HEK293 (cell line): ENCODE results near the gene TIPRL.

Experiments
- KLF1 ChIP-seq: fragments of 450-650 bp; formaldehyde crosslinking; IDR thresholded peaks from 2 replicates; pipeline ENCODE4 v1.5.1; 2016; ENCODE audit warnings: missing biosample characterization, missing genetic modification characterization
- KLF16 ChIP-seq: fragments of 450-650 bp; formaldehyde crosslinking; IDR thresholded peaks from 2 replicates; pipeline ENCODE4 v1.5.1; 2017; ENCODE audit warnings: missing biosample characterization, missing genetic modification characterization
- MYNN ChIP-seq: fragments of 450-650 bp; formaldehyde crosslinking; IDR thresholded peaks from 2 replicates; pipeline ENCODE4 v1.5.1; 2016; ENCODE audit warnings: missing biosample characterization, missing genetic modification characterization, borderline replicate concordance
- SP3 ChIP-seq: fragments of 450-650 bp; formaldehyde crosslinking; IDR thresholded peaks from 2 replicates; pipeline ENCODE4 v1.5.1; 2016; ENCODE audit warnings: missing biosample characterization, missing genetic modification characterization
- YY2 ChIP-seq: fragments of 450-650 bp; formaldehyde crosslinking; IDR thresholded peaks from 2 replicates; pipeline ENCODE4 v1.5.1; 2016; ENCODE audit warnings: missing biosample characterization, missing genetic modification characterization
- ZNF133 ChIP-seq: fragments of 450-650 bp; formaldehyde crosslinking; IDR thresholded peaks from 2 replicates; pipeline ENCODE4 v1.5.1; 2016; ENCODE audit warnings: missing biosample characterization, missing genetic modification characterization
- ZNF157 ChIP-seq: fragments of 450-650 bp; formaldehyde crosslinking; IDR thresholded peaks from 2 replicates; pipeline ENCODE4 v1.5.1; 2016; ENCODE audit warnings: missing biosample characterization, missing genetic modification characterization
- ZNF274 ChIP-seq, 2 experiments: fragments of 200-500 bp in 1 of 2; fragments of 450-650 bp in 1 of 2; sonication (Bioruptor generic) in 1 of 2; formaldehyde crosslinking in 1 of 2; IDR thresholded peaks; 2 replicates each; pipeline versions ENCODE4 v1.5.1 to v1.6.1; 2014 to 2016; ENCODE audit warnings: borderline replicate concordance in 1 of 2, inconsistent platforms in 1 of 2, low read length in 1 of 2, missing biosample characterization in 1 of 2, missing genetic modification characterization in 1 of 2
- ZNF585B ChIP-seq: fragments of 450-650 bp; formaldehyde crosslinking; IDR thresholded peaks from 2 replicates; pipeline ENCODE4 v1.5.1; 2016; ENCODE audit warnings: missing biosample characterization, missing genetic modification characterization
- ZNF629 ChIP-seq: fragments of 450-650 bp; formaldehyde crosslinking; IDR thresholded peaks from 2 replicates; pipeline ENCODE4 v1.5.1; 2017; ENCODE audit warnings: missing biosample characterization, missing genetic modification characterization
- ZNF658 ChIP-seq: fragments of 450-650 bp; formaldehyde crosslinking; IDR thresholded peaks from 2 replicates; pipeline ENCODE4; 2016; ENCODE audit warnings: missing biosample characterization, missing genetic modification characterization
- ZNF660 ChIP-seq: fragments of 450-650 bp; IDR thresholded peaks from 2 replicates; pipeline ENCODE4 v1.5.1; 2018; ENCODE audit warnings: missing biosample characterization, mild to moderate bottlenecking, missing genetic modification characterization
- ZNF747 ChIP-seq: fragments of 450-650 bp; formaldehyde crosslinking; IDR thresholded peaks from 2 replicates; pipeline ENCODE4 v1.5.1; 2016; ENCODE audit warnings: missing biosample characterization, missing genetic modification characterization
- ZNF76 ChIP-seq: fragments of 450-650 bp; formaldehyde crosslinking; IDR thresholded peaks from 2 replicates; pipeline ENCODE4; 2016; ENCODE audit warnings: low read depth, missing biosample characterization, missing genetic modification characterization, borderline replicate concordance
- ZXDB ChIP-seq: fragments of 450-650 bp; formaldehyde crosslinking; IDR thresholded peaks from 2 replicates; pipeline ENCODE4 v1.5.1; 2016; ENCODE audit warnings: missing biosample characterization, missing genetic modification characterization
- TF ChIP-seq, protein P1 (sequence below): fragments of 450-650 bp; formaldehyde crosslinking; IDR thresholded peaks from 2 replicates; pipeline ENCODE4 v1.5.1; 2016; ENCODE audit warnings: missing biosample characterization, missing genetic modification characterization
- TF ChIP-seq, protein P2 (sequence below): fragments of 450-650 bp; formaldehyde crosslinking; IDR thresholded peaks from 2 replicates; pipeline ENCODE4 v1.5.1; 2016; ENCODE audit warnings: missing biosample characterization, missing genetic modification characterization
- TF ChIP-seq, protein P3 (sequence below): IDR thresholded peaks from 2 replicates; pipeline ENCODE4 v1.6.1; 2011; ENCODE audit warnings: mild to moderate bottlenecking, low read depth, low read length, borderline replicate concordance
- TF ChIP-seq, protein P4 (sequence below): fragments of 450-650 bp; formaldehyde crosslinking; IDR thresholded peaks from 2 replicates; pipeline ENCODE4 v1.5.1; 2016; ENCODE audit warnings: missing biosample characterization, missing genetic modification characterization
- TF ChIP-seq, protein P5 (sequence below): fragments of 450-650 bp; formaldehyde crosslinking; IDR thresholded peaks from 2 replicates; pipeline ENCODE4 v1.5.1; 2017; ENCODE audit warnings: missing biosample characterization, missing genetic modification characterization
- TF ChIP-seq, protein P6 (sequence below): fragments of 450-650 bp; IDR thresholded peaks from 2 replicates; pipeline ENCODE4 v1.5.1; 2018; ENCODE audit warnings: missing biosample characterization, mild to moderate bottlenecking, missing genetic modification characterization
- TF ChIP-seq, protein P7 (sequence below): fragments of 450-650 bp; formaldehyde crosslinking; IDR thresholded peaks from 2 replicates; pipeline ENCODE4 v1.5.1; 2016; ENCODE audit warnings: missing biosample characterization, missing genetic modification characterization
- TF ChIP-seq, protein P8 (sequence below): fragments of 450-650 bp; formaldehyde crosslinking; conservative IDR thresholded peaks from 2 replicates; pipeline ENCODE4 v1.5.1; 2016; ENCODE audit warnings: low read depth, missing biosample characterization, missing genetic modification characterization

The TIPRL gene

DNA sequence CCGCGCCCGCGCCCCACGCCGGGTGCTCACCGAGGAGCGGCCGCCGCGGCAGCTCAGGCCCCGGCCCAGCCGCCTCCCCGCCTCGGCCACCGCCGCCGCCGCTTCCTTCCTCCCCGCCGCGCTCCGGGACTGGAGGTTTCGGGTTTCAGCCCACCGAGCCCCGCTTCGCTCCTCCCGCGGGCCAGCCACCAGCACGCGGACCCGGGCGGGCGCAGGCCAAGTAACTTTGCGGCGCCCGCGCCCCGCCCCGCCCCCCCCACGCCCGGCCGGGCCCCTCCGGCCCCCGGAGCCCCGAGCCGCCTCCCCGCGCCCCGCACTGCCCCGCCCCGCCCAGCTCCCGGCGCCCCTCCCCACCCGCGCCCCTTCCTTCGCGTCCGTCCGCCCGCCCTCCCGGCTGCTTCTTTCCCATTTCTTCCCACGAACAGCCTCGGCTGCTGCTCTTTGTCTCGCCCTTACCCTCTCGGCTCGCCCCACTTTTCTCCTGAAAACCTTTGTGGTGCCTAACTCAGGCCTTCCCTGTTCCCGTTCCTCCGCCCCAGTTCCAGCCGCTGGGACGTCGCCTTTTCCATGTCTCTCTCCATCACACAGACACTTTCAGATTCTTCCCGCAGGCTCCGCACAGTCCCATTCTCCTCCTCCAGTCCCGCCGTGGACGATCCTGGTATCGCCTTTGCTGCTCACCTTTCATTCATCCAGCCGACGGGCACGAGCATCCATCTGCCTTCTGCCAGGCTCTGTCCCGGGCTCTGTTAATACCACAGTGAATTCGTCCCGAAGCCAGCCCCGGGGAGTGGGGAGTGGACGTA, 41.9 kb upstream of the TIPRL start, which contains the start of gene GPR161 (continued):
- TF ChIP-seq, protein P1, sequence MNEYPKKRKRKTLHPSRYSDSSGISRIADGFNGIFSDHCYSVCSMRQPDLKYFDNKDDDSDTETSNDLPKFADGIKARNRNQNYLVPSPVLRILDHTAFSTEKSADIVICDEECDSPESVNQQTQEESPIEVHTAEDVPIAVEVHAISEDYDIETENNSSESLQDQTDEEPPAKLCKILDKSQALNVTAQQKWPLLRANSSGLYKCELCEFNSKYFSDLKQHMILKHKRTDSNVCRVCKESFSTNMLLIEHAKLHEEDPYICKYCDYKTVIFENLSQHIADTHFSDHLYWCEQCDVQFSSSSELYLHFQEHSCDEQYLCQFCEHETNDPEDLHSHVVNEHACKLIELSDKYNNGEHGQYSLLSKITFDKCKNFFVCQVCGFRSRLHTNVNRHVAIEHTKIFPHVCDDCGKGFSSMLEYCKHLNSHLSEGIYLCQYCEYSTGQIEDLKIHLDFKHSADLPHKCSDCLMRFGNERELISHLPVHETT (tag by site-specific recombination): no peak
- peak; percentile 30; the same call in 1 of the 2 replicates for TF ChIP-seq ZNF76
- TF ChIP-seq, protein P2, sequence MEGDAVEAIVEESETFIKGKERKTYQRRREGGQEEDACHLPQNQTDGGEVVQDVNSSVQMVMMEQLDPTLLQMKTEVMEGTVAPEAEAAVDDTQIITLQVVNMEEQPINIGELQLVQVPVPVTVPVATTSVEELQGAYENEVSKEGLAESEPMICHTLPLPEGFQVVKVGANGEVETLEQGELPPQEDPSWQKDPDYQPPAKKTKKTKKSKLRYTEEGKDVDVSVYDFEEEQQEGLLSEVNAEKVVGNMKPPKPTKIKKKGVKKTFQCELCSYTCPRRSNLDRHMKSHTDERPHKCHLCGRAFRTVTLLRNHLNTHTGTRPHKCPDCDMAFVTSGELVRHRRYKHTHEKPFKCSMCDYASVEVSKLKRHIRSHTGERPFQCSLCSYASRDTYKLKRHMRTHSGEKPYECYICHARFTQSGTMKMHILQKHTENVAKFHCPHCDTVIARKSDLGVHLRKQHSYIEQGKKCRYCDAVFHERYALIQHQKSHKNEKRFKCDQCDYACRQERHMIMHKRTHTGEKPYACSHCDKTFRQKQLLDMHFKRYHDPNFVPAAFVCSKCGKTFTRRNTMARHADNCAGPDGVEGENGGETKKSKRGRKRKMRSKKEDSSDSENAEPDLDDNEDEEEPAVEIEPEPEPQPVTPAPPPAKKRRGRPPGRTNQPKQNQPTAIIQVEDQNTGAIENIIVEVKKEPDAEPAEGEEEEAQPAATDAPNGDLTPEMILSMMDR (tag by site-specific recombination): peak; percentile 39
- TF ChIP-seq, protein P3, sequence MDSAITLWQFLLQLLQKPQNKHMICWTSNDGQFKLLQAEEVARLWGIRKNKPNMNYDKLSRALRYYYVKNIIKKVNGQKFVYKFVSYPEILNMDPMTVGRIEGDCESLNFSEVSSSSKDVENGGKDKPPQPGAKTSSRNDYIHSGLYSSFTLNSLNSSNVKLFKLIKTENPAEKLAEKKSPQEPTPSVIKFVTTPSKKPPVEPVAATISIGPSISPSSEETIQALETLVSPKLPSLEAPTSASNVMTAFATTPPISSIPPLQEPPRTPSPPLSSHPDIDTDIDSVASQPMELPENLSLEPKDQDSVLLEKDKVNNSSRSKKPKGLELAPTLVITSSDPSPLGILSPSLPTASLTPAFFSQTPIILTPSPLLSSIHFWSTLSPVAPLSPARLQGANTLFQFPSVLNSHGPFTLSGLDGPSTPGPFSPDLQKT: no peak
- peak; percentile 49; the same call in 1 of the 2 replicates for TF ChIP-seq ZXDB (tag by site-specific recombination)
- TF ChIP-seq ZNF660 (tag by site-specific recombination): no peak
- TF ChIP-seq SP3 (tag by site-specific recombination): peak; percentile 64
- TF ChIP-seq, protein P4, sequence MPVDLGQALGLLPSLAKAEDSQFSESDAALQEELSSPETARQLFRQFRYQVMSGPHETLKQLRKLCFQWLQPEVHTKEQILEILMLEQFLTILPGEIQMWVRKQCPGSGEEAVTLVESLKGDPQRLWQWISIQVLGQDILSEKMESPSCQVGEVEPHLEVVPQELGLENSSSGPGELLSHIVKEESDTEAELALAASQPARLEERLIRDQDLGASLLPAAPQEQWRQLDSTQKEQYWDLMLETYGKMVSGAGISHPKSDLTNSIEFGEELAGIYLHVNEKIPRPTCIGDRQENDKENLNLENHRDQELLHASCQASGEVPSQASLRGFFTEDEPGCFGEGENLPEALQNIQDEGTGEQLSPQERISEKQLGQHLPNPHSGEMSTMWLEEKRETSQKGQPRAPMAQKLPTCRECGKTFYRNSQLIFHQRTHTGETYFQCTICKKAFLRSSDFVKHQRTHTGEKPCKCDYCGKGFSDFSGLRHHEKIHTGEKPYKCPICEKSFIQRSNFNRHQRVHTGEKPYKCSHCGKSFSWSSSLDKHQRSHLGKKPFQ: 0 out of 2 replicates have a peak, but pooled peaks have one; percentile 30
- TF ChIP-seq YY2 (tag by site-specific recombination): no peak
- TF ChIP-seq ZNF274 (IDR thresholded peaks at IDR 0.05; ENCODE audit: low read length): no peak
- no peak for TF ChIP-seq ZNF274 (tag by site-specific recombination; IDR thresholded peaks at IDR 0.05; ENCODE audit: borderline replicate concordance)
- TF ChIP-seq KLF16: peak; percentile 35; the same call in 1 of the 2 replicates
- TF ChIP-seq ZNF658 (tag by site-specific recombination): no peak
- TF ChIP-seq, protein P5, sequence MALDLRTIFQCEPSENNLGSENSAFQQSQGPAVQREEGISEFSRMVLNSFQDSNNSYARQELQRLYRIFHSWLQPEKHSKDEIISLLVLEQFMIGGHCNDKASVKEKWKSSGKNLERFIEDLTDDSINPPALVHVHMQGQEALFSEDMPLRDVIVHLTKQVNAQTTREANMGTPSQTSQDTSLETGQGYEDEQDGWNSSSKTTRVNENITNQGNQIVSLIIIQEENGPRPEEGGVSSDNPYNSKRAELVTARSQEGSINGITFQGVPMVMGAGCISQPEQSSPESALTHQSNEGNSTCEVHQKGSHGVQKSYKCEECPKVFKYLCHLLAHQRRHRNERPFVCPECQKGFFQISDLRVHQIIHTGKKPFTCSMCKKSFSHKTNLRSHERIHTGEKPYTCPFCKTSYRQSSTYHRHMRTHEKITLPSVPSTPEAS (tag by site-specific recombination): no peak
- TF ChIP-seq, protein P6, sequence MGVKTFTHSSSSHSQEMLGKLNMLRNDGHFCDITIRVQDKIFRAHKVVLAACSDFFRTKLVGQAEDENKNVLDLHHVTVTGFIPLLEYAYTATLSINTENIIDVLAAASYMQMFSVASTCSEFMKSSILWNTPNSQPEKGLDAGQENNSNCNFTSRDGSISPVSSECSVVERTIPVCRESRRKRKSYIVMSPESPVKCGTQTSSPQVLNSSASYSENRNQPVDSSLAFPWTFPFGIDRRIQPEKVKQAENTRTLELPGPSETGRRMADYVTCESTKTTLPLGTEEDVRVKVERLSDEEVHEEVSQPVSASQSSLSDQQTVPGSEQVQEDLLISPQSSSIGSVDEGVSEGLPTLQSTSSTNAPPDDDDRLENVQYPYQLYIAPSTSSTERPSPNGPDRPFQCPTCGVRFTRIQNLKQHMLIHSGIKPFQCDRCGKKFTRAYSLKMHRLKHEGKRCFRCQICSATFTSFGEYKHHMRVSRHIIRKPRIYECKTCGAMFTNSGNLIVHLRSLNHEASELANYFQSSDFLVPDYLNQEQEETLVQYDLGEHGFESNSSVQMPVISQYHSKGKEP: 0 out of 2 replicates have a peak, but pooled peaks have one; percentile 9
- TF ChIP-seq ZNF133 (tag by site-specific recombination): no peak
- TF ChIP-seq, protein P7, sequence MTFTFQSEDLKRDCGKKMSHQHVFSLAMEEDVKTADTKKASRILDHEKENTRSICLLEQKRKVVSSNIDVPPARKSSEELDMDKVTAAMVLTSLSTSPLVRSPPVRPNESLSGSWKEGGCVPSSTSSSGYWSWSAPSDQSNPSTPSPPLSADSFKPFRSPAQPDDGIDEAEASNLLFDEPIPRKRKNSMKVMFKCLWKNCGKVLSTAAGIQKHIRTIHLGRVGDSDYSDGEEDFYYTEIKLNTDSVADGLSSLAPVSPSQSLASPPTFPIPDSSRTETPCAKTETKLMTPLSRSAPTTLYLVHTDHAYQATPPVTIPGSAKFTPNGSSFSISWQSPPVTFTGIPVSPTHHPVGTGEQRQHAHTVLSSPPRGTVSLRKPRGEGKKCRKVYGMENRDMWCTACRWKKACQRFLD (tag by site-specific recombination): no peak
- TF ChIP-seq, protein P8, sequence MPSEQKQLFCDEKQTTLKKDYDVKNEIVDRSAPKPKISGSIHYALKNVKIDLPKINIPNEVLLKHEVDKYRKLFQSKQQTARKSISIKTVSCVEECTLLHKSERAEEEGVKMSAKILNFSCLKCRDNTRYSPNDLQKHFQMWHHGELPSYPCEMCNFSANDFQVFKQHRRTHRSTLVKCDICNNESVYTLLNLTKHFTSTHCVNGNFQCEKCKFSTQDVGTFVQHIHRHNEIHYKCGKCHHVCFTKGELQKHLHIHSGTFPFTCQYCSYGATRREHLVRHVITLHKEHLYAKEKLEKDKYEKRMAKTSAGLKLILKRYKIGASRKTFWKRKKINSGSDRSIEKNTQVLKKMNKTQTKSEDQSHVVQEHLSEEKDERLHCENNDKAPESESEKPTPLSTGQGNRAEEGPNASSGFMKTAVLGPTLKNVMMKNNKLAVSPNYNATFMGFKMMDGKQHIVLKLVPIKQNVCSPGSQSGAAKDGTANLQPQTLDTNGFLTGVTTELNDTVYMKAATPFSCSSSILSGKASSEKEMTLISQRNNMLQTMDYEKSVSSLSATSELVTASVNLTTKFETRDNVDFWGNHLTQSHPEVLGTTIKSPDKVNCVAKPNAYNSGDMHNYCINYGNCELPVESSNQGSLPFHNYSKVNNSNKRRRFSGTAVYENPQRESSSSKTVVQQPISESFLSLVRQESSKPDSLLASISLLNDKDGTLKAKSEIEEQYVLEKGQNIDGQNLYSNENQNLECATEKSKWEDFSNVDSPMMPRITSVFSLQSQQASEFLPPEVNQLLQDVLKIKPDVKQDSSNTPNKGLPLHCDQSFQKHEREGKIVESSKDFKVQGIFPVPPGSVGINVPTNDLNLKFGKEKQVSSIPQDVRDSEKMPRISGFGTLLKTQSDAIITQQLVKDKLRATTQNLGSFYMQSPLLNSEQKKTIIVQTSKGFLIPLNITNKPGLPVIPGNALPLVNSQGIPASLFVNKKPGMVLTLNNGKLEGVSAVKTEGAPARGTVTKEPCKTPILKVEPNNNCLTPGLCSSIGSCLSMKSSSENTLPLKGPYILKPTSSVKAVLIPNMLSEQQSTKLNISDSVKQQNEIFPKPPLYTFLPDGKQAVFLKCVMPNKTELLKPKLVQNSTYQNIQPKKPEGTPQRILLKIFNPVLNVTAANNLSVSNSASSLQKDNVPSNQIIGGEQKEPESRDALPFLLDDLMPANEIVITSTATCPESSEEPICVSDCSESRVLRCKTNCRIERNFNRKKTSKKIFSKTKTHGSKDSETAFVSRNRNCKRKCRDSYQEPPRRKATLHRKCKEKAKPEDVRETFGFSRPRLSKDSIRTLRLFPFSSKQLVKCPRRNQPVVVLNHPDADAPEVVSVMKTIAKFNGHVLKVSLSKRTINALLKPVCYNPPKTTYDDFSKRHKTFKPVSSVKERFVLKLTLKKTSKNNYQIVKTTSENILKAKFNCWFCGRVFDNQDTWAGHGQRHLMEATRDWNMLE (tag by site-specific recombination): no peak
- peak; percentile 75 for TF ChIP-seq KLF1
- TF ChIP-seq ZNF747 (tag by site-specific recombination): no peak
- TF ChIP-seq ZNF585B (tag by site-specific recombination): no peak
- no peak for TF ChIP-seq ZNF157 (tag by site-specific recombination)
- no peak for TF ChIP-seq MYNN (tag by site-specific recombination)
- 0 out of 2 replicates have a peak, but pooled peaks have one; percentile 18 for TF ChIP-seq ZNF629 (tag by site-specific recombination)
